Retina (tissue), 1 donor: ENCODE measurements around the gene C1QTNF1.
A peak's percentile ranks its signal among the peaks of the same experiment; 100 is the strongest.

ENCODE experiments used
- DNase-seq: peaks from one replicate; pipeline ENCODE4 v3.0.0-alpha.2; 2016

C1QTNF1 gene

GRCh38 chr17:79082311-79083190 lies 58.6 kb downstream of the C1QTNF1 start:
- DNase-seq: peak; percentile 71

GRCh38 chr17:79083191-79083971 lies 59.4 kb downstream of the C1QTNF1 start:
- no peak for DNase-seq

- no peak for DNase-seq
Observed at GRCh38 chr17:79084291-79085153, 60.6 kb downstream of the C1QTNF1 start.

GRCh38 chr17:79085154-79085920 lies 61.4 kb downstream of the C1QTNF1 start:
- DNase-seq: no peak

- DNase-seq: no peak
Observed at GRCh38 chr17:79085921-79086551, 62.1 kb downstream of the C1QTNF1 start.

- no peak for DNase-seq
Observed at GRCh38 chr17:79086609-79087427, 62.8 kb downstream of the C1QTNF1 start.

GRCh38 chr17:79087428-79088143 lies 63.6 kb downstream of the C1QTNF1 start:
- DNase-seq: peak; percentile 91

- peak; percentile 71 for DNase-seq
Observed at GRCh38 chr17:79088247-79088996, 64.5 kb downstream of the C1QTNF1 start.

GRCh38 chr17:79088997-79089328 lies 65.0 kb downstream of the C1QTNF1 start:
- DNase-seq: no peak

GRCh38 chr17:79089720-79090442 lies 65.9 kb downstream of the C1QTNF1 start:
- DNase-seq: no peak

GRCh38 chr17:79090443-79091225 lies 66.7 kb downstream of the C1QTNF1 start:
- no peak for DNase-seq

GRCh38 chr17:79091226-79091670 lies 67.3 kb downstream of the C1QTNF1 start:
- DNase-seq: no peak

GRCh38 chr17:79092567-79092966 lies 68.6 kb downstream of the C1QTNF1 start:
- DNase-seq: no peak

GRCh38 chr17:79093270-79093669 lies 69.3 kb downstream of the C1QTNF1 start:
- no peak for DNase-seq

GRCh38 chr17:79094261-79094660 lies 70.3 kb downstream of the C1QTNF1 start:
- DNase-seq: no peak

- no peak for DNase-seq
Observed at GRCh38 chr17:79095345-79096055, 71.5 kb downstream of the C1QTNF1 start.

- DNase-seq: no peak
Observed at GRCh38 chr17:79096477-79096876, 72.5 kb downstream of the C1QTNF1 start.
